Left ventricle myocardium superior (tissue), 1 donor: ENCODE data around the gene P2RX4. TPM values are rescaled to one million over a fixed set of nuclear protein-coding genes. Genes with fewer than 3 reads are reported as not detected.

Source experiments
- total RNA-seq: library from RNA; stranded (reverse); fragmentation: NEBNext Ultra II Directional; extraction: Animal tissue kit (Norgen Biotek cat#: 25700); gene quantifications from one replicate; pipeline ENCODE4 v1.2.1, GENCODE V29; 2021
- donor health status: DM: no; HTN: yes; CAD: no; lungs with severe emphysema.

P2RX4 gene
- total RNA-seq, 1 donor from 2014 or later, result 4.9 TPM

Other genes with a start within 250 kb of the P2RX4 start
- gene HNF1A, start 231.6 kb upstream of the P2RX4 start, total RNA-seq, result not detected
- 8.7 TPM for gene C12orf43, start 193.6 kb upstream of the P2RX4 start, total RNA-seq
- 0.55 TPM for gene OASL, start 170.9 kb upstream of the P2RX4 start, total RNA-seq
- 1.9 TPM for gene P2RX7, start 77.3 kb upstream of the P2RX4 start, total RNA-seq
- gene CAMKK2, start 86.6 kb downstream of the P2RX4 start, total RNA-seq, result 16.8 TPM
- gene ANAPC5, start 142.3 kb downstream of the P2RX4 start, total RNA-seq, result 59.2 TPM
- 19.9 TPM for gene RNF34, start 190.0 kb downstream of the P2RX4 start, total RNA-seq